Kidney epithelial cell (primary cell): ENCODE results near the gene HOXA10. TPM values are rescaled to one million over a fixed set of nuclear protein-coding genes. Genes with fewer than 3 reads are reported as not detected.

Experiments
- DNase-seq: peaks from one replicate; pipeline ENCODE4 v3.0.0-alpha.2; 2010; ENCODE audit warnings: low read depth
- H3K27me3 ChIP-seq: 2 replicates; pipeline ENCODE4 v1.6.0; 2011; ENCODE audit warnings: low read length; ENCODE audit not compliant: control insufficient read depth, insufficient read depth
- H3K36me3 ChIP-seq: 2 replicates; pipeline ENCODE4 v1.5.1; 2011; ENCODE audit warnings: low read length; ENCODE audit not compliant: control insufficient read depth, insufficient read depth
- H3K4me3 ChIP-seq: 2 replicates; pipeline ENCODE4 v1.5.1; 2011; ENCODE audit warnings: low read depth, mild to moderate bottlenecking, control low read depth, low read length
- total RNA-seq: library from RNA; depleted of rRNA; stranded (reverse); fragments of >200 nt; gene quantifications from 2 replicates; pipeline ENCODE4 v1.2.3, GENCODE V29; 2015
- TF ChIP-seq, protein P1 (sequence below): IDR thresholded peaks from 2 replicates; pipeline ENCODE4 v1.5.1; 2011; ENCODE audit warnings: mild to moderate bottlenecking, moderate library complexity, low read length, control low read depth, inconsistent platforms; ENCODE audit not compliant: insufficient read depth, poor library complexity, severe bottlenecking

The HOXA10 gene
- total RNA-seq, 1 donor from 2014 or later: 29.1 TPM

DNA sequence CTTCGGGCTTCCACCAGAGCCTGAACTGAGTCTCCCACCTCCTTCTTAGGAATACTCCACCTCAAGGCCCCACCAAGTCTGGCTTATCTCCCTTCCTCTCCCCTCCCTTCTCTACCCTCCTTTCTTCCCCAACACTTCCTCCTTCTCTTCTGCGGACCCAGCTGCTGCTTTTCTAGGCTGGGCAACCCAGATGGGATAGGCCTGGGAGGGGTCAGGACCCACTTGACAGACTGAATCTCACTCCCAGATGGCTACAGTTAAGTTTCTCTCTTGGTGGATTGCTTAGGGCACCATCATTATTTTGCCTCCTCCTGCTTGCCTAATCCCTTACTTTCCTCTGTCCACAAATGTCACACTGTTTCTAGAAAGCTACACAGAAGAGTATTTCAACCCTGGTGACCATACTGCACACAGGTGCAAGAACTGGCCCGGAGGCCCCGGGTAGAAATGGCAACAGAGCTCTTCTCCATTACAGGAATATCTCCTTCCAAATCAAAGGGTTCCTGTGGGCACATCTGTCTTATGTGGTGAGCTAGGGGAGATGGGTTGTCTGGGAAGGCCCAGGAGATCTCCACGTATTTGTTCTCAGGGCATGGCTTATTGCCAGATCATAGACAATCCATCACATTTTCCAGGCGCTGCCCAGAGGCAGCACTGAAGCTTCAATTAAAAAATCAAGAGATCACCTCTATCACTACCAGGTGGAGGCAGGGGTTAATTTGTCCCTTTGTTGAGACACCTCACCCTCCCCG lies 16.1 kb upstream of the HOXA10 start:
- TF ChIP-seq, protein P1, sequence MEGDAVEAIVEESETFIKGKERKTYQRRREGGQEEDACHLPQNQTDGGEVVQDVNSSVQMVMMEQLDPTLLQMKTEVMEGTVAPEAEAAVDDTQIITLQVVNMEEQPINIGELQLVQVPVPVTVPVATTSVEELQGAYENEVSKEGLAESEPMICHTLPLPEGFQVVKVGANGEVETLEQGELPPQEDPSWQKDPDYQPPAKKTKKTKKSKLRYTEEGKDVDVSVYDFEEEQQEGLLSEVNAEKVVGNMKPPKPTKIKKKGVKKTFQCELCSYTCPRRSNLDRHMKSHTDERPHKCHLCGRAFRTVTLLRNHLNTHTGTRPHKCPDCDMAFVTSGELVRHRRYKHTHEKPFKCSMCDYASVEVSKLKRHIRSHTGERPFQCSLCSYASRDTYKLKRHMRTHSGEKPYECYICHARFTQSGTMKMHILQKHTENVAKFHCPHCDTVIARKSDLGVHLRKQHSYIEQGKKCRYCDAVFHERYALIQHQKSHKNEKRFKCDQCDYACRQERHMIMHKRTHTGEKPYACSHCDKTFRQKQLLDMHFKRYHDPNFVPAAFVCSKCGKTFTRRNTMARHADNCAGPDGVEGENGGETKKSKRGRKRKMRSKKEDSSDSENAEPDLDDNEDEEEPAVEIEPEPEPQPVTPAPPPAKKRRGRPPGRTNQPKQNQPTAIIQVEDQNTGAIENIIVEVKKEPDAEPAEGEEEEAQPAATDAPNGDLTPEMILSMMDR: no peak
- H3K36me3 ChIP-seq: no peaks in the 10 kb centered on the region
- DNase-seq: no peak
- H3K4me3 ChIP-seq: no peak overlapping the region
- peaks cover 33% of the 10 kb centered on the region for H3K27me3 ChIP-seq

DNA sequence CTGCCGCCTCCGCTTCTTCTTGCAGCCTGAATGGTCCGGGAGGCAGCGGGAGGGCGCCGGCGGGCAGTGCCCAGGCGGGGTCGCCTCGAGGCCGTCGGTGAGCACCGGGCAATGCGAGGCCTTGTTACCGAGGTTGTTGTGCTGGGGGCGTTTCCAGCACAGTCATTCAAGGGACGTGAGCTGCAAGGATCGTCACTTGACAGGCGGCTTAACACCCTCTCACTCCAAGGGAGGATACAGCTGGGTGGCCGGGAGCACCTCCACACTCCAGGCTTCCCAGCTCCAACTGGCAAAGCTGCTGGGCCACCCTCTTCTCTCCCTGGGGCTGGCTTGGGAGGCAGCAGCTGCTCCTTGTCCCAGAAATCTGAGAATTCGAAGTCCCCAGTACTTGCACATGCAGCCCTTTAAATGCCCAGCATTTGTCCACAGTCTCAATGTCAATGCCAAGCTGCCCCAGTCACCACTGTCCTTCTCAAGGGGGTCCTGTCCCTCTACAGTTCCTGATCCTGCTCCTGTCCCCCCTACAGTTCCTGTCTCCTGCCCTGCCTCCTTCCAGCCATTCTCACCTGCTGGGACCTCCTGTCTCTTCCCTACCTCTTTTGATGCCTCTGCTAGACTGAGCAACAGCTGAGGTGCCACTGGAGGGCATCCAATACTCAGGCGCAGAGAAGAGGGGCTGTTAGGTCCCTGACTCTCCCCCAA lies 15.3 kb upstream of the HOXA10 start:
- H3K27me3 ChIP-seq: peaks cover 26% of the 10 kb centered on the region
- no peaks in the 10 kb centered on the region for H3K36me3 ChIP-seq
- TF ChIP-seq, protein P1: peak; percentile 3
- no peak for DNase-seq
- H3K4me3 ChIP-seq: peak overlapping the region; percentile 52

DNA sequence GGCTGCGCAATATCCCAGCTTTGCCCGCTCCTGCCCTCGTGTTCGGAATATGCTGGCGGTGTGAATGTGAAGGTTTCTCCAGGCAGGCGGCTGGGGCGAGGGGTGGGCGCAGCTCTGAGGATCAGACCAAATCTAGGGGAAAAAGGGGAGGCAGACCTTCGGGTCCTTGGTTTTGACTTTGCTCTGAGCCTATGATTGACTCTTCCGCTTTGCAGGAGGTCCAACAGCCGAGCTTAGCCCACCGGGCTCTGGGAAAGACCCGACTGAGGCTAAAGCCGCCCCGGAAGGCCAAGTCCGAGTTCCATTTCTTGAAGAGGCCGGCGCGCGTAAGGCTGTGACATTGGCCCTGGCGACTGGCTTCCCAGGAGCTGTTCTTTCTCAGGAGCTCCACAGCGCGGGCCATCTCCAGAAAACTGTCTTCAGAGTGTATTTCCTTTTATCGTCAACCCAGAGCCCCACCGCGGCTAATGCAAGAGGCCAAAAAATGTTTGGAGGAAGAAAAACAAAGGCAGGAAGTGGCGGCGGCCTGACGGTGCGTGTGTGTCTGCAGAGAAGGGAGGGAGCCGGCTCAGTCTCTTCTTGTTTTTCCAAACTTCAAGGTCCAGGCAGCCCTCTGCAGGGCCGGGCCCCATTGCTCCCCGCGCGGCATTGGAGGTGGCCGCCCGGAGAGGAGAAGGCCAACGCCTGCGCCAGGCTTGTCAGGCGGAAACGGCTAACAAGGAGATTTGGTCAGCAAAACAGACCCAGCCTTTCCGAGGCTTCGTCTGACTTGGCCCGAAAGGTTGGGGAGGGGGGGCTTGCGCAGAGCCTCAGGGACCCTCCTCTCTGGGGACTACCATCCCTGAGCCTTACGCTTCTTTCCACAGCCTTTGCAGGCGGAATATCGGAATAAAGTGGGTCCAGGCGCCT lies 14.5 kb upstream of the HOXA10 start:
- peaks cover 22% of the 10 kb centered on the region for H3K27me3 ChIP-seq
- peak overlapping the region; percentile 52 for H3K4me3 ChIP-seq
- DNase-seq: no peak
- no peaks in the 10 kb centered on the region for H3K36me3 ChIP-seq
- TF ChIP-seq, protein P1: no peak

DNA sequence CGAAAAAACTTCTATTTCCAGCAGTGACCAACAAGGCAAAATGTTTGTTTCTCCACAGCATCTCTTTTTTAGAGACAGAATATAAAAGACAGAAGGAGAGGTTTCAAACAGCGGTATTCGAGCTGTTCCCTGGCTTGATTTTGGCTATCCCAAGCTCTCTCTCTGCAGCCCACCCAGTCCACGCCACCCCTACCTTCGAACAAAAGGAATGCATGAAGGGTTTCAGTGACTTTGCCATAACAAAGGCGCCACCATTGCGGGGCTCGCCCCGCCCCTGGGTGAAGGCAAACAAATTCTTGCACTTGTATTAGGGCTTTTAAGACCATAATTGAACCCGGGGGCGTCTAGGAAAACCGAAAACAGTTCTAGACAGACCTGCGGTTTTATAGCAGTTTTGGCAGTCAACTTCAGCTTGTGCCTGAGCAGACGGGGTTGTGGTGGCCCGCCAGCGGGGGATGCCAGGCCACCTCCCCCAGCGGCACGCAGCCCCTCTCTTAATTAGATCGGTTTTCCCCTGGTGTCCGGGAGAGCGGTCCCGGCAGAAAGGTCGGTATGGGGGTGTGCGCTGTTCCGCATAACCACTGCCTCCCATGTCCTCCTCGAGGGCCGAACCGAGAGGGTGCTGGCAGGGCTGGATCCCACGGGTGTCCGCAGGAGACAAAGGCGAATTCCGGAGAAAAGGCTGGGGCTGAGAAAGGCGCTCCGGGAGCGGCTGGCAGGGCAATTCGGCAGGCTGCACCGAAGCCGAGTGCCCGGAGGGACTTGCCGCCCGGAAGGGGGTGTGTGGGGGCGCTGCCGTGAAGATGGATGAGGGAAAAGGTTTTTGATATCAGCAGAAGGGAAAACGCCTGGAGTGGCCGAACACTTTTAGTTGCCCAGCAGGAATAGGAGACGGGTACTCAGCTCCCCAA lies 13.6 kb upstream of the HOXA10 start:
- DNase-seq: no peak
- TF ChIP-seq, protein P1: no peak
- Histone ChIP-seq H3K36me3 (no peaks in the 10 kb centered on the region), H3K4me3 (peak overlapping the region; percentile 52), H3K27me3 (peaks cover 13% of the 10 kb centered on the region)
